Peyer's patch (tissue), 4 donors: ENCODE results near the gene INTS1.

Experiments
- POLR2A ChIP-seq, 2 donors: fragments of 450-650 bp; IDR thresholded peaks; one replicate each; pipeline ENCODE4 v1.5.1; 2017; ENCODE audit warnings: antibody characterized with exemption in 2 of 2, mild to moderate bottlenecking in 2 of 2, moderate library complexity in 2 of 2
- TF ChIP-seq, protein P1 (sequence below), 6 experiments: fragments of 450-650 bp in 4 of 6; fragments of 200-600 bp in 2 of 6; sonication (generic) in 1 of 6; IDR thresholded peaks; one replicate each; pipeline ENCODE4 v1.5.1; 2017 to 2019; ENCODE audit warnings: antibody characterized with exemption in 6 of 6, mild to moderate bottlenecking in 3 of 6, moderate library complexity in 1 of 6

DNA sequence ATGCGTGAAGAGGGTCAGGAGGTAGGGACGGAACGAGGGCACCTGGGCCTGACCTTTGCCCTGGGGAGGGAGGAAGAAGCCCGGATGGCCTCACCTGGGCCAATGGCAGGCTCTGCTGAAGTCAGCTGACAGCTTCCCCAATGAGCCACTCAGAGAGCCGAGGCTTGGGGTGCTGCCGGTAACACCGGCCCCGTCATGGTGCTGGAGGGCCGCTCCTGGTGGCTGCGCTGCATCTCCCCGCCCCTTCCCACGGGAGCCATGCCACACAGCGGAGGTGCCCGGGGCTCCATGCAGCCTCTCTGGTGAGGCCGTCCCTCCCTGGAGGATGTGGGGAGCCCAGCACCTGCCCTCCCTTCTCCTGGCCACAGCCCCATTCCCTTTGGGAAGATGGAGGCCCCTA is 27.3 kb downstream of the INTS1 start:
- TF ChIP-seq, protein P1, sequence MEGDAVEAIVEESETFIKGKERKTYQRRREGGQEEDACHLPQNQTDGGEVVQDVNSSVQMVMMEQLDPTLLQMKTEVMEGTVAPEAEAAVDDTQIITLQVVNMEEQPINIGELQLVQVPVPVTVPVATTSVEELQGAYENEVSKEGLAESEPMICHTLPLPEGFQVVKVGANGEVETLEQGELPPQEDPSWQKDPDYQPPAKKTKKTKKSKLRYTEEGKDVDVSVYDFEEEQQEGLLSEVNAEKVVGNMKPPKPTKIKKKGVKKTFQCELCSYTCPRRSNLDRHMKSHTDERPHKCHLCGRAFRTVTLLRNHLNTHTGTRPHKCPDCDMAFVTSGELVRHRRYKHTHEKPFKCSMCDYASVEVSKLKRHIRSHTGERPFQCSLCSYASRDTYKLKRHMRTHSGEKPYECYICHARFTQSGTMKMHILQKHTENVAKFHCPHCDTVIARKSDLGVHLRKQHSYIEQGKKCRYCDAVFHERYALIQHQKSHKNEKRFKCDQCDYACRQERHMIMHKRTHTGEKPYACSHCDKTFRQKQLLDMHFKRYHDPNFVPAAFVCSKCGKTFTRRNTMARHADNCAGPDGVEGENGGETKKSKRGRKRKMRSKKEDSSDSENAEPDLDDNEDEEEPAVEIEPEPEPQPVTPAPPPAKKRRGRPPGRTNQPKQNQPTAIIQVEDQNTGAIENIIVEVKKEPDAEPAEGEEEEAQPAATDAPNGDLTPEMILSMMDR (IDR thresholded peaks at IDR 0.05): no peak
- no peak for TF ChIP-seq POLR2A (IDR thresholded peaks at IDR 0.05)
